GM23338 (cell line): Measurements from ENCODE around the gene TTC1. TPM values are rescaled to one million over a fixed set of nuclear protein-coding genes. Genes with fewer than 3 reads are reported as not detected.

ENCODE experiments used
- ATAC-seq: fragments of 200-7000 bp; cut with Tn5 transposase; 3 replicates; pipeline ENCODE4 v1.9.1; 2020
- DNase-seq: peaks from one replicate; pipeline ENCODE4 v3.0.0-alpha.2; 2015; ENCODE audit warnings: low spot score
- H2AFZ ChIP-seq: fragments of 200-600 bp; sonication (generic); 2 replicates; pipeline ENCODE4 v1.8.0; 2016; ENCODE audit warnings: antibody characterized with exemption, mild to moderate bottlenecking, moderate library complexity
- H3F3A ChIP-seq: fragments of 200-600 bp; sonication (generic); replicated peaks from 2 replicates; pipeline ENCODE4 v1.8.0; 2017; ENCODE audit warnings: antibody characterized with exemption, mixed run types, low read depth
- H3K27ac ChIP-seq: fragments of 200-600 bp; sonication (generic); 2 replicates; pipeline ENCODE4 v1.6.1; 2016; ENCODE audit warnings: low read depth
- H3K27me3 ChIP-seq: fragments of 200-600 bp; sonication (generic); 2 replicates; pipeline ENCODE4 v1.8.0; 2016; ENCODE audit warnings: mild to moderate bottlenecking, mixed run types, moderate library complexity; ENCODE audit not compliant: insufficient read depth
- H3K36me3 ChIP-seq: fragments of 200-600 bp; sonication (generic); 2 replicates; pipeline ENCODE4 v1.8.0; 2016; ENCODE audit warnings: mild to moderate bottlenecking; ENCODE audit not compliant: insufficient read depth
- H3K4me1 ChIP-seq: fragments of 200-600 bp; sonication (generic); 2 replicates; pipeline ENCODE4 v1.8.0; 2016; ENCODE audit warnings: mild to moderate bottlenecking, moderate library complexity; ENCODE audit not compliant: insufficient read depth
- H3K4me2 ChIP-seq: fragments of 200-600 bp; sonication (generic); 2 replicates; pipeline ENCODE4 v1.7.1; 2017; ENCODE audit warnings: mixed run types
- H3K4me3 ChIP-seq: fragments of 200-600 bp; sonication (generic); 2 replicates; pipeline ENCODE4 v1.6.1; 2016; ENCODE audit warnings: mixed run types
- H3K79me2 ChIP-seq: fragments of 200-600 bp; sonication (generic); replicated peaks from 2 replicates; pipeline ENCODE4 v1.8.0; 2017; ENCODE audit warnings: mild to moderate bottlenecking; ENCODE audit not compliant: insufficient read depth
- H3K9me2 ChIP-seq: fragments of 200-600 bp; sonication (generic); 2 replicates; pipeline ENCODE4 v1.8.0; 2017; ENCODE audit not compliant: insufficient read depth
- H4K20me1 ChIP-seq: fragments of 200-600 bp; sonication (generic); replicated peaks from 2 replicates; pipeline ENCODE4 v1.8.0; 2017; ENCODE audit warnings: mild to moderate bottlenecking; ENCODE audit not compliant: insufficient read depth
- H3K27ac Mint-ChIP-seq: 2 replicates; pipeline ENCODE4 v1.8.0; 2020; ENCODE audit warnings: inconsistent platforms, mild to moderate bottlenecking, moderate library complexity, mixed read lengths
- H3K27me3 Mint-ChIP-seq: 3 replicates; pipeline ENCODE4 v1.8.0; 2022; ENCODE audit warnings: low read depth, mild to moderate bottlenecking, moderate library complexity, mixed read lengths, inconsistent platforms; ENCODE audit not compliant: insufficient read depth, poor library complexity
- H3K36me3 Mint-ChIP-seq: 3 replicates; pipeline ENCODE4 v1.8.0; 2021; ENCODE audit warnings: low read depth, mild to moderate bottlenecking, inconsistent platforms, moderate library complexity, mixed read lengths
- H3K4me1 Mint-ChIP-seq: 3 replicates; pipeline ENCODE4 v1.8.0; 2020; ENCODE audit warnings: mild to moderate bottlenecking, inconsistent platforms, mixed read lengths
- H3K4me3 Mint-ChIP-seq: 3 replicates; pipeline ENCODE4 v1.8.0; 2021; ENCODE audit warnings: moderate library complexity, mild to moderate bottlenecking, inconsistent platforms, mixed read lengths
- H3K9me3 Mint-ChIP-seq: 3 replicates; pipeline ENCODE4 v1.8.0; 2020; ENCODE audit warnings: moderate library complexity, mild to moderate bottlenecking, inconsistent platforms, mixed read lengths
- CREB1 ChIP-seq: fragments of 250-450 bp; sonication (Bioruptor Pico); IDR thresholded peaks from 2 replicates; pipeline ENCODE4 v1.5.0; 2020; ENCODE audit warnings: low read depth, mild to moderate bottlenecking, moderate library complexity
- CTCF ChIP-seq, 2 experiments: fragments of 200-600 bp in 1 of 2; sonication (generic) in 1 of 2; conservative IDR thresholded peaks; 2 replicates each; pipeline versions ENCODE4 v1.5.1 to v1.6.1; 2016 to 2017; ENCODE audit warnings: antibody characterized with exemption in 2 of 2, low read depth in 2 of 2, mild to moderate bottlenecking in 2 of 2, moderate library complexity in 1 of 2
- EZH2 ChIP-seq: fragments of 200-600 bp; sonication (generic); IDR thresholded peaks from one replicate; pipeline ENCODE4 v1.8.0; 2017; ENCODE audit warnings: antibody characterized with exemption, mild to moderate bottlenecking, low read depth; ENCODE audit not compliant: unreplicated experiment
- EZH2phosphoT487 ChIP-seq: fragments of 200-600 bp; sonication (generic); IDR thresholded peaks from one replicate; pipeline ENCODE4 v1.8.1; 2018; ENCODE audit warnings: antibody characterized with exemption; ENCODE audit not compliant: unreplicated experiment
- JUNB ChIP-seq: IDR thresholded peaks from one replicate; pipeline ENCODE4 v1.6.1; 2016; ENCODE audit warnings: antibody characterized with exemption; ENCODE audit not compliant: unreplicated experiment
- NANOG ChIP-seq: IDR thresholded peaks from 2 replicates; pipeline ENCODE4 v1.6.1; 2016; ENCODE audit warnings: antibody characterized with exemption, borderline replicate concordance
- POLR2AphosphoS5 ChIP-seq: IDR thresholded peaks from 2 replicates; pipeline ENCODE4 v1.6.1; 2016; ENCODE audit warnings: antibody characterized with exemption, low read depth
- REST ChIP-seq: IDR thresholded peaks from one replicate; pipeline ENCODE4 v1.6.1; 2018; ENCODE audit warnings: antibody characterized with exemption; ENCODE audit not compliant: unreplicated experiment
- STAT1 ChIP-seq: IDR thresholded peaks from one replicate; pipeline ENCODE4 v1.6.1; 2016; ENCODE audit warnings: antibody characterized with exemption; ENCODE audit not compliant: unreplicated experiment
- ZNF114 ChIP-seq: fragments of 250-450 bp; sonication (Bioruptor Pico); IDR thresholded peaks from 2 replicates; pipeline ENCODE4 v1.5.0; 2020; ENCODE audit warnings: mild to moderate bottlenecking, moderate library complexity
- ZNF331 ChIP-seq: fragments of 250-450 bp; sonication (Bioruptor Pico); IDR thresholded peaks from 2 replicates; pipeline ENCODE4 v1.5.0; 2020; ENCODE audit warnings: low read depth, mild to moderate bottlenecking, moderate library complexity
- ZNF462 ChIP-seq: fragments of 250-450 bp; sonication (Bioruptor Pico); IDR thresholded peaks from 2 replicates; pipeline ENCODE4 v1.5.0; 2020; ENCODE audit warnings: mild to moderate bottlenecking, moderate library complexity
- polyA plus RNA-seq: library from polyadenylated mRNA; unstranded; fragments of >200 nt; fragmentation: Nextera tagmentation; extraction: Ambion mirVana; gene quantifications from 2 replicates; pipeline ENCODE4 v1.2.1, GENCODE V29; 2016
- total RNA-seq: library from RNA; depleted of rRNA; stranded (reverse); fragments of >200 nt; shearing (Covaris generic); gene quantifications from 2 replicates; pipeline ENCODE4 v1.2.3, GENCODE V29; 2014
- TF ChIP-seq, protein P1 (sequence below): IDR thresholded peaks from 2 replicates; pipeline ENCODE4 v1.6.1; 2016; ENCODE audit warnings: antibody characterized with exemption

The TTC1 gene
- total and polyA plus RNA-seq, 2 experiments from 2014 or later, result 48.9 to 131 TPM

- Histone ChIP-seq H2AFZ (no peak overlapping the region), H3K4me1 (no peaks in the 10 kb centered on the region), H3K36me3 (peaks cover 5% of the 10 kb centered on the region), H3K9me2 (no peaks in the 10 kb centered on the region), H3K27me3 (no peaks in the 10 kb centered on the region), H3K27ac (no peak overlapping the region), H3K4me2 (no peak overlapping the region), H3K79me2 (peaks cover 55% of the 10 kb centered on the region), H4K20me1 (peaks cover 5% of the 10 kb centered on the region; the same call in 1 of the 2 replicates), H3K4me3 (no peak overlapping the region), H3F3A (no peaks in the 10 kb centered on the region)
- Mint-ChIP-seq H3K9me3 (no peaks in the 10 kb centered on the region), H3K27me3 (peaks cover 6% of the 10 kb centered on the region), H3K4me1 (no peaks in the 10 kb centered on the region), H3K36me3 (peaks cover 33% of the 10 kb centered on the region), H3K4me3 (no peak overlapping the region), H3K27ac (no peak overlapping the region)
- TF ChIP-seq POLR2AphosphoS5 (no peak), ZNF114 (CRISPR knock-in tag) (no peak), JUNB (no peak), ZNF462 (no peak), ZNF331 (CRISPR knock-in tag) (no peak), EZH2 (no peak), STAT1 (no peak), CTCF (conservative IDR thresholded peaks at IDR 0.05; ENCODE audit: low read depth in 2 of 2) (no peak), CREB1 (CRISPR knock-in tag) (no peak), EZH2phosphoT487 (no peak), REST (no peak), NANOG (no peak)
- TF ChIP-seq, protein P1, sequence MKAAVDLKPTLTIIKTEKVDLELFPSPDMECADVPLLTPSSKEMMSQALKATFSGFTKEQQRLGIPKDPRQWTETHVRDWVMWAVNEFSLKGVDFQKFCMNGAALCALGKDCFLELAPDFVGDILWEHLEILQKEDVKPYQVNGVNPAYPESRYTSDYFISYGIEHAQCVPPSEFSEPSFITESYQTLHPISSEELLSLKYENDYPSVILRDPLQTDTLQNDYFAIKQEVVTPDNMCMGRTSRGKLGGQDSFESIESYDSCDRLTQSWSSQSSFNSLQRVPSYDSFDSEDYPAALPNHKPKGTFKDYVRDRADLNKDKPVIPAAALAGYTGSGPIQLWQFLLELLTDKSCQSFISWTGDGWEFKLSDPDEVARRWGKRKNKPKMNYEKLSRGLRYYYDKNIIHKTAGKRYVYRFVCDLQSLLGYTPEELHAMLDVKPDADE, result no peak
- ATAC-seq, result no peak
- DNase-seq, result no peak
Observed at GRCh38 chr5:160030631-160031377, 21.9 kb downstream of the TTC1 start.
